ENCODE measurements around the gene PPP1R3A.
"Not testable (repeated sequence)": the region's sequence is repeated elsewhere in the genome, so short reads cannot be mapped to it uniquely, and the experiment has no call there.

Gene PPP1R3A, protein sequence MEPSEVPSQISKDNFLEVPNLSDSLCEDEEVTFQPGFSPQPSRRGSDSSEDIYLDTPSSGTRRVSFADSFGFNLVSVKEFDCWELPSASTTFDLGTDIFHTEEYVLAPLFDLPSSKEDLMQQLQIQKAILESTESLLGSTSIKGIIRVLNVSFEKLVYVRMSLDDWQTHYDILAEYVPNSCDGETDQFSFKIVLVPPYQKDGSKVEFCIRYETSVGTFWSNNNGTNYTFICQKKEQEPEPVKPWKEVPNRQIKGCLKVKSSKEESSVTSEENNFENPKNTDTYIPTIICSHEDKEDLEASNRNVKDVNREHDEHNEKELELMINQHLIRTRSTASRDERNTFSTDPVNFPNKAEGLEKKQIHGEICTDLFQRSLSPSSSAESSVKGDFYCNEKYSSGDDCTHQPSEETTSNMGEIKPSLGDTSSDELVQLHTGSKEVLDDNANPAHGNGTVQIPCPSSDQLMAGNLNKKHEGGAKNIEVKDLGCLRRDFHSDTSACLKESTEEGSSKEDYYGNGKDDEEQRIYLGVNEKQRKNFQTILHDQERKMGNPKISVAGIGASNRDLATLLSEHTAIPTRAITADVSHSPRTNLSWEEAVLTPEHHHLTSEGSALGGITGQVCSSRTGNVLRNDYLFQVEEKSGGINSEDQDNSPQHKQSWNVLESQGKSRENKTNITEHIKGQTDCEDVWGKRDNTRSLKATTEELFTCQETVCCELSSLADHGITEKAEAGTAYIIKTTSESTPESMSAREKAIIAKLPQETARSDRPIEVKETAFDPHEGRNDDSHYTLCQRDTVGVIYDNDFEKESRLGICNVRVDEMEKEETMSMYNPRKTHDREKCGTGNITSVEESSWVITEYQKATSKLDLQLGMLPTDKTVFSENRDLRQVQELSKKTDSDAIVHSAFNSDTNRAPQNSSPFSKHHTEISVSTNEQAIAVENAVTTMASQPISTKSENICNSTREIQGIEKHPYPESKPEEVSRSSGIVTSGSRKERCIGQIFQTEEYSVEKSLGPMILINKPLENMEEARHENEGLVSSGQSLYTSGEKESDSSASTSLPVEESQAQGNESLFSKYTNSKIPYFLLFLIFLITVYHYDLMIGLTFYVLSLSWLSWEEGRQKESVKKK

GRCh38 chr7:113918946-113919345 lies at the start of gene PPP1R3A:
Gene PPP1R3A (minus strand): TSS chr7:113919009. CDS start chr7:113918996, 13 bp downstream.
- Mint-ChIP-seq H3K4me1 (no peaks in the 10 kb centered on the region), H3K4me3 (no peak within 1 kb of the TSS), H3K27me3 (no peaks in the 10 kb centered on the region), H3K27ac (no peak within 1 kb of the TSS), H3K36me3 (no peaks in the 10 kb centered on the region), H3K9me3 (no peaks in the 10 kb centered on the region)

DNA sequence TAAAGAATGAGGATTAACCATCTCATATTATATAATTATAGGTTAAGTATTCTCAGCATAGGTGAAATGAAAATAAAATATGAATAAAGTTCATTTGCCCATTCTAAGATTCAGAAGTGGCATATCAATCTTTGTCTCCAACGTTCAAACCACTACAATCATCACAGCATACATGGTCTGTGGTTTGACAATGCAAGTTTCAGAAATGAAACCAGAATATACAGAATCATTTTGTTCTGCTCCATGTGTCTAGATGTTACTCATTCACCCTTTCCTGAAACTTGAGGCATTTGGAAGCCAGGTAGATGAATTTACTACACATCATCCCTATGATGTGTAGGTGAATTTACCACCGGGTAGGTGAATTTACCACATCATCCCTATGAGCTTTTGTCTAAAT lies 44.5 kb upstream of the PPP1R3A start:
- Mint-ChIP-seq H3K4me1 (no peaks in the 10 kb centered on the region), H3K4me3 (no peak overlapping the region), H3K36me3 (no peaks in the 10 kb centered on the region), H3K9me3 (no peaks in the 10 kb centered on the region), H3K27me3 (no peaks in the 10 kb centered on the region), H3K27ac (no peak overlapping the region)

GRCh38 chr7:113959910-113960309 lies 41.1 kb upstream of the PPP1R3A start:
- H3K9me3 Mint-ChIP-seq, result no peaks in the 10 kb centered on the region

DNA sequence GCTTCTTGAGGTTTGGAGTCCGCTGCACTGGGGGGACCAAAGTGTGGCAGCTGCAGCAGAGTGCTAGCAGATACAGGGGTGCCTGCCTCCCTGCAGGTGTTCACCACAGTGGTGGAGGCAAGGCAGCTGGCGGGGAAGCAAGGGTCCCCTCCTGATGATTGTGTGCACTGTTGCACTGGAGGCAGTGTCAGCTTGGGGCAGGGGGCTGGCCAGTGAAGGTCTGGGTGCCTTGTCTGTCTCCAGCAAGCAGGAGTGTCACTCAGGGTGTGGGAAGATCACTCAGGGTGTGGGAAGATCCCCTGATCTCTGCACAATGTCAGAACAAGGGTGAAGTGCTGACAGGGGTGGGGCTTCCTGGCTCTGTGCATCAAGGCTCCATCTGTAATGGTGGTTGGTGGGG lies 36.3 kb upstream of the PPP1R3A start:
- no peak overlapping the region for H3K27ac Mint-ChIP-seq
- peaks cover 15% of the 10 kb centered on the region for H3K9me3 Mint-ChIP-seq
- H3K27me3 Mint-ChIP-seq, result no peaks in the 10 kb centered on the region
- H3K4me1 Mint-ChIP-seq, result no peaks in the 10 kb centered on the region
- H3K36me3 Mint-ChIP-seq, result no peaks in the 10 kb centered on the region
- H3K4me3 Mint-ChIP-seq, result no peak overlapping the region

More at GRCh38 chr7:113959910-113960309, 41.1 kb upstream of the PPP1R3A start:
- Mint-ChIP-seq H3K27ac (no peak overlapping the region), H3K4me1 (no peaks in the 10 kb centered on the region), H3K4me3 (no peak overlapping the region), H3K36me3 (no peaks in the 10 kb centered on the region), H3K27me3 (no peaks in the 10 kb centered on the region)

- Mint-ChIP-seq H3K36me3 (no peaks in the 10 kb centered on the region), H3K9me3 (peaks cover 15% of the 10 kb centered on the region), H3K27me3 (no peaks in the 10 kb centered on the region), H3K4me1 (no peaks in the 10 kb centered on the region), H3K27ac (no peak overlapping the region), H3K4me3 (no peak overlapping the region)
Measured at GRCh38 chr7:113953553-113953952, 34.7 kb upstream of the PPP1R3A start.

DNA sequence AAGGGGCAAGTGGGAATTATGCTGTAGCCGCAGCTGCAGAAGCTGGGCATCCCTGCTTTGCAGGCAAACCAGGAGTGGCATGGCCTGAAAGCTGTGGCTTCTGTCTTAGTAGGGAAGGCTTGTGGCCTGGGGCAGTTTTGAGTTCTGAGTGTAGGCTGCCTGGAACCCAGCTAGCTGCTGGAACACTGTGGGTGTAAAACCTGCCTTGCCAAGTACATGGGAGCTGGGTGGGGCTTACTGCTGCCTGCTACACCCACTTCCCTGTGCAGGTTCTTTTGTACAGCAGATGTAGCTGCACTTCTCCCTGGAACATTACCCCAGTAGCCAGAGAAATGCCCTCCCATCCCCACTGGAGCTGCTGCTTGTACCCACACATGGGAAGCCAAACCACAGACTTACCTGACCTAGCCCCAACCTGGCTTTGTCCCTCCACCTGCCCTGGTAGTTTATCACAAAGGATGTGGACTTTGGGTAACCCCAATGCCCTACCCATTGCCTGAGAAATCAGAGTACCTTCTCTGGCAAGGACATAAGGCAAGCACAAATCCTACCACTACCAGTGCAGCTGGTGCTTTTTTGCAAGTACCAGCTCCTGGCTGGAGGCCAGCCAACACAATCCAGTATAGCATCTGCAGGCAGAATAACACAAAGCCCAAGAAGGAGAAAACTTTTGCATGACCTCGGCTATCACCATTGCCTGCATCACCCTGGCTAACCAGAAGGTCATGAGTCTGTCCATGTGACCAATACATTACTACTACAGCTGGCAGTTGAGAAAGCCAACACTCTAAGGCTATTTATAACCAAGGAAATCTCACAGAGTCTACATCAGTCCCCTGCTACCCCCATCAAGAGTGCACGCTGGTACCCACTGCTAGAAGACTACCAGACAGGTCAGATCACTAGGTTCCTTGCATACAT lies 26.5 kb upstream of the PPP1R3A start:
- Mint-ChIP-seq H3K4me3 (no peak overlapping the region), H3K9me3 (no peaks in the 10 kb centered on the region), H3K27me3 (no peaks in the 10 kb centered on the region), H3K36me3 (no peaks in the 10 kb centered on the region), H3K27ac (no peak overlapping the region), H3K4me1 (no peaks in the 10 kb centered on the region)

DNA sequence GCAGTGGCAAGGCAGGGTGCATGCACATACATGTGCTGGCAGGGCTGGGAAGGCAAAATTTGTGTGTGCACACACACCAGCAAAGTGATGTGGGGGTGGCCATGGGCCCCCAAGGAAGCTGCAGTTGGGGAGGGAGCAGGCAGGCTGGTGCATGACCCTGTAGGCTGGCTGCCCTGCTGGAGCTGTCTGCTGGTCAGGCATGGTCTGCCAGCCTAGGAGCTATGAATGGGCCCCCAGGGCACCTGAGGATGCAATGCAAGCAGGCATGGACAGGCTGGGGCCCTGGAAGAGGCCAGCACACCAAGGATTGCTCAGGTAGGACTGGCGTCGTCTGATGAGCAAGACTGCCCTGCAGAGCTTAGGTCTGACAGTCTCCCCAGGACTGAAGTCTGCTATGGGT lies 18.2 kb upstream of the PPP1R3A start:
- Mint-ChIP-seq H3K4me1 (no peaks in the 10 kb centered on the region), H3K36me3 (no peaks in the 10 kb centered on the region), H3K9me3 (no peaks in the 10 kb centered on the region), H3K4me3 (no peak overlapping the region), H3K27me3 (no peaks in the 10 kb centered on the region), H3K27ac (no peak overlapping the region)

DNA sequence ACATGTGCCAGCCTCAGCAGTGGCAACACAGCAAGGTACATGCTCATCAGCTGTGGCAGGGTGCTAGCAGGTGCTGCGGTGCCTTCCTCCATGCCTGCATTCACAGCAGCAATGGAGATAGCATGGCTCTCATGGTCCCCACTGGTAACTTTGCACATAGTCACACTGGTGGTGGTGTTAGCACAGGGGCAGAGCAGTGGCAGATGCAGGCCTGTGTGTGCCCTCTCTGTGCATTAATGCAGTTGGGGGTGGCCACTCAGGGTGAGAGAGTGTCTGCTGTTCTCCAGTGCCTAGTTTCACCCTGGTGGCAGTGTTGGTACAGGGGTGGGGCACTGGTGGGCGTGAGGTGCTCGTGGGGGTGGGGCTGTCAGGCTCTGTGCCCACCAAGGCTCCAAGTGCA lies 17.7 kb upstream of the PPP1R3A start:
- H3K36me3 Mint-ChIP-seq, result no peaks in the 10 kb centered on the region
- no peak overlapping the region for H3K27ac Mint-ChIP-seq
- no peaks in the 10 kb centered on the region for H3K9me3 Mint-ChIP-seq
- H3K4me3 Mint-ChIP-seq, result no peak overlapping the region
- no peaks in the 10 kb centered on the region for H3K27me3 Mint-ChIP-seq
- H3K4me1 Mint-ChIP-seq, result no peaks in the 10 kb centered on the region

GRCh38 chr7:113929389-113929788 lies 10.6 kb upstream of the PPP1R3A start:
- not testable (repeated sequence) for H3K4me3 Mint-ChIP-seq, H3K27me3 Mint-ChIP-seq, H3K27ac Mint-ChIP-seq, H3K9me3 Mint-ChIP-seq, H3K4me1 Mint-ChIP-seq, H3K36me3 Mint-ChIP-seq

DNA sequence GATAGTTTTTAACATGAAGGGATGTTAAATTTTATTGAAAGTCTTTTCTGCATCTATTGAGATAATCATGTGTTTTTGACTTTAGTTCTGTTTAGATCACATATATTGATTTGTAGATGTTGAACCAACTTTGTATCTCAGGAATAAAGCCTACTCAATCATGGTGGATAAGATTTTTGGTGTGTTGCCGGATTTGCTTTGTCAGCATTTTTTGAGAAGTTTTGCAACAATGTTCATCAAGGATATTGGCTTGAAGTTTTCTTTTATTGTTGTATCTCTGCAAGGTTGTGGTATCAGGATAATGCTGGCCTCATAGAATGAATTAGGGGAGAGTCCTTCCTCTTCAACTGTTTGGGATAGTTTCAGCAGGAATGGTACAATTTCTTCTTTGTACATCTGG lies 9.3 kb upstream of the PPP1R3A start:
- Mint-ChIP-seq H3K9me3 (peaks cover 5% of the 10 kb centered on the region), H3K27ac (no peak overlapping the region), H3K36me3 (no peaks in the 10 kb centered on the region), H3K27me3 (no peaks in the 10 kb centered on the region), H3K4me3 (no peak overlapping the region), H3K4me1 (no peaks in the 10 kb centered on the region)

DNA sequence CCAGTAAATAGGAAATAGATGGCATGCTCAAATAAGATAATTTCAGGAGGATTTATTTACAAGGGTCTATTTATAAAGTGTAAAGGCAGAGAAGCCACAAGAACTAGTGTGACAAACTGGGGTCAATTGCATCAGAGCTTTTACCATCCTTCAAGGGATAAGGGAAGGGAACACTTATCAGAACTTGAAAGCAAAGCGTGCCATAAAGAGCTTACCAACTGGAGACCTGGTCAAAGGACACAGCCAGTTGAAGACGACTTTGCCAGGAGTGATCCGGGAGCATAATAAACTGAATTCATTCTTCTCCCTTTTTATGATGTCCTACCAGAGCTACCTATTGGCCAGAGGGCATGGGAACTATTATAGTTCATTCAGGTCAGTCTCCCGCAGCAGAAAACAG lies 3.2 kb upstream of the PPP1R3A start:
- Mint-ChIP-seq H3K27me3 (no peaks in the 10 kb centered on the region), H3K27ac (no peak overlapping the region)

DNA sequence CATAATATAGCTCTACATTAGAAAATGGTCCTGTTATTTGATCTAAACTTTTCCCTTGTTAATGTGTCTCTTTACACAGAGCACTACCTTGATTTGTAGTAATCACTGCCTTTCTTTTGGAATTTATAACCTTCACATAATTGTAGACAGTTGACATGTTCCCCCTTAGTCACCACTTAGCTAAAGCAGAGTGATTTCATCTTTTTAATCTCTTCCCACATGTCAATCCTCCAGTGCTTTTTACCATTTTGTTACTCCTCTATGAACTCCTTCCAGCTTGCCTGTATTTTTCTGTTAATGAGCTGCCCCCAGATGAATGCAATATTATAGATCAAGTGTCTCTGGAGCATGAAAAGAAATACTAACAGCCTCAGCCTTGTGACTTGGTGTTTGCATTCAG lies 2.6 kb upstream of the PPP1R3A start:
- no peaks in the 10 kb centered on the region for H3K4me1 Mint-ChIP-seq
- no peak overlapping the region for H3K27ac Mint-ChIP-seq
- H3K9me3 Mint-ChIP-seq, result no peaks in the 10 kb centered on the region
- no peak overlapping the region for H3K4me3 Mint-ChIP-seq
- no peaks in the 10 kb centered on the region for H3K36me3 Mint-ChIP-seq
- no peaks in the 10 kb centered on the region for H3K27me3 Mint-ChIP-seq

More for the DNA sequence above, 3.2 kb upstream of the PPP1R3A start:
- Mint-ChIP-seq H3K4me1 (no peaks in the 10 kb centered on the region), H3K4me3 (no peak overlapping the region), H3K36me3 (no peaks in the 10 kb centered on the region), H3K9me3 (no peaks in the 10 kb centered on the region)

GRCh38 chr7:113917840-113918239 lies 969 bp downstream of the PPP1R3A start:
- Mint-ChIP-seq H3K27ac (no peak overlapping the region), H3K27me3 (no peaks in the 10 kb centered on the region), H3K4me3 (no peak overlapping the region), H3K9me3 (no peaks in the 10 kb centered on the region), H3K4me1 (no peaks in the 10 kb centered on the region), H3K36me3 (no peaks in the 10 kb centered on the region)

GRCh38 chr7:113915956-113916355 lies 2.9 kb downstream of the PPP1R3A start:
- H3K9me3 Mint-ChIP-seq, result no peaks in the 10 kb centered on the region
- no peaks in the 10 kb centered on the region for H3K27me3 Mint-ChIP-seq
- no peaks in the 10 kb centered on the region for H3K36me3 Mint-ChIP-seq
- no peaks in the 10 kb centered on the region for H3K4me1 Mint-ChIP-seq
- H3K27ac Mint-ChIP-seq, result no peak overlapping the region
- no peak overlapping the region for H3K4me3 Mint-ChIP-seq

GRCh38 chr7:113912876-113913275 lies 5.9 kb downstream of the PPP1R3A start:
- Mint-ChIP-seq H3K27ac (no peak overlapping the region), H3K27me3 (no peaks in the 10 kb centered on the region), H3K36me3 (no peaks in the 10 kb centered on the region), H3K9me3 (no peaks in the 10 kb centered on the region), H3K4me1 (no peaks in the 10 kb centered on the region), H3K4me3 (no peak overlapping the region)
